Measurements from ENCODE around the gene ZMYND8. TPM values are rescaled to one million over a fixed set of nuclear protein-coding genes. Genes with fewer than 3 reads are reported as not detected.

Gene ZMYND8
- total and polyA plus RNA-seq, 2 donors (not counting 3 experiments of a cell fraction or from before 2014, with no cell fraction given), result 30.6 to 75.2 TPM

GRCh38 chr20:47287609-47288144 is 68.8 kb downstream of the ZMYND8 start:
- Histone ChIP-seq H2AFZ (ENCODE audit: low read depth, low read length) (no peak overlapping the region), H3K4me3 (replicated peaks in 1 of 3; ENCODE audit: insufficient read depth in 1 of 3, low read depth in 1 of 3, low read length in 3 of 3) (no peak overlapping the region), H4K20me1 (replicated peaks; ENCODE audit: control insufficient read depth, extremely low read depth, insufficient read depth, low read length) (peaks cover 2% of the 10 kb centered on the region), H3K79me2 (ENCODE audit: control insufficient read depth, insufficient read depth, low read length) (peaks cover 16% of the 10 kb centered on the region), H3K27ac (ENCODE audit: insufficient read depth, low read depth, low read length) (no peak overlapping the region), H3K9ac (replicated peaks; ENCODE audit: extremely low read depth, insufficient read depth, low read length) (no peak overlapping the region), H3K27me3 (ENCODE audit: control insufficient read depth in 2 of 2, insufficient read depth in 2 of 2, low read length in 2 of 2) (no peaks in the 10 kb centered on the region), H3K4me2 (ENCODE audit: insufficient read depth, low read length) (no peak overlapping the region), H3K36me3 (ENCODE audit: control insufficient read depth in 2 of 2, extremely low read depth in 1 of 2, insufficient read depth in 2 of 2, low read length in 2 of 2) (peaks cover 41 to 47% of the 10 kb centered on the region in 2 experiments), H3K9me3 (replicated peaks; ENCODE audit: control insufficient read depth, insufficient read depth, low read length) (no peaks in the 10 kb centered on the region), H3K9me1 (replicated peaks; ENCODE audit: control insufficient read depth, extremely low read depth, insufficient read depth, low read length) (no peaks in the 10 kb centered on the region), H3K4me1 (ENCODE audit: control insufficient read depth, extremely low read depth, insufficient read depth, low read length) (no peaks in the 10 kb centered on the region)
- ChIA-PET POLR2A (no interaction called here), CTCF (interaction anchor here (1.6 to 5.5 kb wide), 3 partner anchors 13 to 96 kb away, joined by 3 to 23 read pairs (median 10); no protein-coding TSS in a partner anchor)
- intact Hi-C loops (cut with micrococcal nuclease), result no loop called here
- no peak for TF ChIP-seq POLR2AphosphoS5 (IDR thresholded peaks at IDR 0.05; ENCODE audit: insufficient read depth, low read depth, low read length)
- no peak for TF ChIP-seq POLR2A (IDR thresholded peaks at IDR 0.05; ENCODE audit: low read depth, low read length)
- TF ChIP-seq CTCF (IDR thresholded peaks at IDR 0.05; ENCODE audit: extremely low read depth in 1 of 2, insufficient read depth in 1 of 2, low read depth in 1 of 2, low read length in 2 of 2), result no peak
- no peak for TF ChIP-seq GATA2 (IDR thresholded peaks at IDR 0.05; ENCODE audit: insufficient read depth, insufficient read length, low read depth, low read length)
- no peak for TF ChIP-seq EZH2 (IDR thresholded peaks at IDR 0.05; ENCODE audit: borderline replicate concordance, low read depth, low read length, severe bottlenecking)
- TF ChIP-seq FOS (IDR thresholded peaks at IDR 0.05; ENCODE audit: borderline replicate concordance, insufficient read depth, low read length), result no peak
- TF ChIP-seq JUN (IDR thresholded peaks at IDR 0.05; ENCODE audit: borderline replicate concordance, insufficient read depth, insufficient read length, low read depth), result no peak
- TF ChIP-seq MAX (IDR thresholded peaks at IDR 0.05; ENCODE audit: insufficient read depth, insufficient read length), result no peak
- TF ChIP-seq MYC (IDR thresholded peaks at IDR 0.05; ENCODE audit: low read depth, low read length), result no peak
- FAIRE-seq (no peak), DNase-seq (ENCODE audit: low read depth, low spot score) (no peak)
- dilution Hi-C loops (cut with MboI; ENCODE audit: extremely low pct_ligation_motif_present, low sequenced_read_pairs), result no loop called here
- BruUV-seq (replicated peaks), result no TSS peak

Data from endothelial cell of umbilical vein (primary cell).